Activated CD8-positive, alpha-beta T cell treated with anti-CD3 and anti-CD28 coated beads for 36 hours (primary cell): ENCODE results near the gene PEX16. TPM values are rescaled to one million over a fixed set of nuclear protein-coding genes. Genes with fewer than 3 reads are reported as not detected.

Experiments used
- ATAC-seq: fragments of 200-7000 bp; cut with Tn5 transposase; one replicate; pipeline ENCODE4 v1.10.0; 2021; ENCODE audit warnings: mild to moderate bottlenecking, moderate library complexity
- CTCF ChIA-PET: fragments of 350-600 bp; sonication (Branson Sonifier 250); formaldehyde crosslinking; loops from one replicate; lab custom pipeline; 2021; ENCODE audit warnings: antibody characterized with exemption; lab: Charles Lee
- POLR2A ChIA-PET: fragments of 350-600 bp; sonication (Branson Sonifier 250); formaldehyde crosslinking; loops from one replicate; lab custom pipeline; 2021; ENCODE audit warnings: antibody characterized with exemption; lab: Charles Lee
- DNase-seq: peaks from one replicate; pipeline ENCODE4 v3.0.0-alpha.2; 2020
- H3K27ac Mint-ChIP-seq: one replicate; pipeline ENCODE4 v1.8.0; 2021; ENCODE audit warnings: mild to moderate bottlenecking, mixed read lengths
- H3K27me3 Mint-ChIP-seq: one replicate; pipeline ENCODE4 v1.8.0; 2021; ENCODE audit warnings: mixed read lengths
- H3K36me3 Mint-ChIP-seq: one replicate; pipeline ENCODE4 v1.8.0; 2021; ENCODE audit warnings: low read depth, mixed read lengths
- H3K4me1 Mint-ChIP-seq: one replicate; pipeline ENCODE4 v1.8.0; 2021; ENCODE audit warnings: low read depth, mixed read lengths
- H3K4me3 Mint-ChIP-seq: one replicate; pipeline ENCODE4 v1.8.0; 2021; ENCODE audit warnings: mild to moderate bottlenecking, moderate library complexity, mixed read lengths
- H3K9me3 Mint-ChIP-seq: one replicate; pipeline ENCODE4 v1.8.0; 2021; ENCODE audit warnings: mixed read lengths
- CTCF ChIP-seq: fragments of 200-600 bp; IDR thresholded peaks from one replicate; pipeline ENCODE4 v1.8.0; 2022; ENCODE audit warnings: antibody characterized with exemption, mild to moderate bottlenecking
- intact Hi-C: fragments of 100-400 bp; cut with micrococcal nuclease; formaldehyde crosslinking; loops from one replicate; pipeline ENCODE4 v1.10.0; 2022
- total RNA-seq, 2 experiments: library from RNA; stranded (reverse); gene quantifications; one replicate each; pipeline ENCODE4 v1.2.3, GENCODE V29; 2021

The PEX16 gene
- total RNA-seq, 2 experiments from 2014 or later = 34.4 to 35.2 TPM

- H3K4me1 Mint-ChIP-seq = peaks cover 16% of the 10 kb centered on the region
- DNase-seq = no peak
- no peak for TF ChIP-seq CTCF
- ATAC-seq = no peak
- no peaks in the 10 kb centered on the region for H3K36me3 Mint-ChIP-seq
- no peaks in the 10 kb centered on the region for H3K9me3 Mint-ChIP-seq
- intact Hi-C loops = no loop called here
- ChIA-PET CTCF (interaction anchor here (1.1 to 1.2 kb wide), 2 partner anchors 51 to 390 kb away, joined by 3 read pairs; no protein-coding TSS in a partner anchor), POLR2A (no interaction called here)
- no peak overlapping the region for H3K27ac Mint-ChIP-seq
- peaks cover 5% of the 10 kb centered on the region for H3K27me3 Mint-ChIP-seq
- H3K4me3 Mint-ChIP-seq = peak overlapping the region; percentile 0
Observed at GRCh38 chr11:45924036-45924915, 6.6 kb upstream of the PEX16 start.

GRCh38 chr11:45922425-45923082, 4.9 kb upstream of the PEX16 start, which contains the start of gene LARGE2:
TSS of gene LARGE2 (plus strand) at chr11:45922656. CDS start at chr11:45922883, 227 bp downstream.
- Mint-ChIP-seq H3K27ac (no peak within 1 kb of the TSS), H3K36me3 (no peaks in the 10 kb centered on the region), H3K4me1 (peaks cover 16% of the 10 kb centered on the region), H3K27me3 (peaks cover 5% of the 10 kb centered on the region), H3K4me3 (peak within 1 kb of the TSS; percentile 60), H3K9me3 (no peaks in the 10 kb centered on the region)
- POLR2A ChIA-PET = no interaction called here
- TF ChIP-seq CTCF = no peak
- intact Hi-C loops = no loop called here
- CTCF ChIA-PET = interaction anchor here (0.7 to 1.2 kb wide), 3 partner anchors 10 to 392 kb away, joined by 3 read pairs; no protein-coding TSS in a partner anchor
- no peak for DNase-seq
- no peak for ATAC-seq

GRCh38 chr11:45921561-45922424, 4.1 kb upstream of the PEX16 start:
- Mint-ChIP-seq H3K27ac (no peak overlapping the region), H3K9me3 (no peaks in the 10 kb centered on the region)
- CTCF ChIA-PET = interaction anchor here (0.9 to 1.0 kb wide), 2 partner anchors 11 to 79 kb away, joined by 3 read pairs; no protein-coding TSS in a partner anchor

More at GRCh38 chr11:45921561-45922424, 4.1 kb upstream of the PEX16 start:
- Mint-ChIP-seq H3K36me3 (no peaks in the 10 kb centered on the region), H3K4me1 (peaks cover 14% of the 10 kb centered on the region), H3K4me3 (peak overlapping the region; percentile 43), H3K27me3 (peaks cover 5% of the 10 kb centered on the region)
- no peak for TF ChIP-seq CTCF
- POLR2A ChIA-PET = interaction anchor here (0.6 kb wide), 1 partner anchor 1355 kb away, joined by 3 read pairs; no protein-coding TSS in a partner anchor
- ATAC-seq (no peak), DNase-seq (no peak)
- intact Hi-C loops = no loop called here
